G401 (cell line): Measurements from ENCODE around the gene CAB39. TPM values are rescaled to one million over a fixed set of nuclear protein-coding genes. Genes with fewer than 3 reads are reported as not detected.

ENCODE experiments used
- DNase-seq: peaks from one replicate; pipeline ENCODE4 v3.0.0-alpha.2; 2015; ENCODE audit warnings: low spot score
- in situ Hi-C: cut with HindIII; loops from 2 replicates; pipeline ENCODE4 v1.10.0; 2016; ENCODE audit warnings: low sequenced_read_pairs, mixed read lengths
- total RNA-seq: library from RNA; depleted of rRNA; stranded (reverse); fragments of >200 nt; shearing (Covaris generic); gene quantifications from 2 replicates; pipeline ENCODE4 v1.2.3, GENCODE V29; 2014; rRNA removed

CAB39 gene
- total RNA-seq, 1 experiment from 2014 or later, result 27.7 TPM

- DNase-seq, result no peak
- in situ Hi-C loops, result no loop called here
Observed at GRCh38 chr2:230865766-230866755, 153.4 kb downstream of the CAB39 start.

GRCh38 chr2:230866756-230867523 is 154.3 kb downstream of the CAB39 start:
- DNase-seq, result peak; percentile 53
- in situ Hi-C loops, result no loop called here

GRCh38 chr2:230868161-230868946 is 155.7 kb downstream of the CAB39 start:
- DNase-seq, result no peak
- in situ Hi-C loops, result no loop called here

- no peak for DNase-seq
Observed at GRCh38 chr2:230868947-230869913, 156.6 kb downstream of the CAB39 start.

GRCh38 chr2:230869914-230870543 is 157.4 kb downstream of the CAB39 start:
- no peak for DNase-seq
- in situ Hi-C loops, result no loop called here

More at GRCh38 chr2:230868947-230869913, 156.6 kb downstream of the CAB39 start:
- in situ Hi-C loops, result no loop called here

Other genes starting within 250 kb of the CAB39 start
- 232 and 273 TPM in 2 replicates for gene ITM2C, start 152.1 kb downstream of the CAB39 start, total RNA-seq
- not detected in 2 replicates for gene GPR55, start 212.4 kb downstream of the CAB39 start, total RNA-seq